ENCODE measurements around the gene ICAM1. TPM values are rescaled to one million over a fixed set of nuclear protein-coding genes. Genes with fewer than 3 reads are reported as not detected.
A peak's percentile ranks its signal among the peaks of the same experiment; 100 is the strongest.

Gene ICAM1
- total RNA-seq, 1 donor from 2014 or later, result 21.3 TPM

- DNase-seq (ENCODE audit: low read depth), result no peak
These were observed 22.1 kb downstream of the ICAM1 start for GRCh38 chr19:10292789-10293636.

- no peak for DNase-seq (ENCODE audit: low read depth)
These were observed 22.9 kb downstream of the ICAM1 start for GRCh38 chr19:10293637-10294367.

DNA sequence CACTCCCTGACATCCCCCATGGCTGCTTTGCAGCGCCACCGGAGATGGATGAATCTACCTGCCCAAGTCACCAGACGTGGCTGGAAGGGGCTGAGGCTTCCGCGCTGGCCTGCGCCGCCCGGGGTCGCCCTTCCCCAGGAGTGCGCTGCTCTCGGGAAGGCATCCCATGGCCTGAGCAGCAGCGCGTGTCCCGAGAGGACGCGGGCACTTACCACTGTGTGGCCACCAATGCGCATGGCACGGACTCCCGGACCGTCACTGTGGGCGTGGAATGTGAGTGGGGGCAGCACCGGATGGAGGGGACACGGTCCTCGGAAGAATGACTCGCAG is 23.4 kb downstream of the ICAM1 start:
- DNase-seq (ENCODE audit: low read depth), result no peak

DNA sequence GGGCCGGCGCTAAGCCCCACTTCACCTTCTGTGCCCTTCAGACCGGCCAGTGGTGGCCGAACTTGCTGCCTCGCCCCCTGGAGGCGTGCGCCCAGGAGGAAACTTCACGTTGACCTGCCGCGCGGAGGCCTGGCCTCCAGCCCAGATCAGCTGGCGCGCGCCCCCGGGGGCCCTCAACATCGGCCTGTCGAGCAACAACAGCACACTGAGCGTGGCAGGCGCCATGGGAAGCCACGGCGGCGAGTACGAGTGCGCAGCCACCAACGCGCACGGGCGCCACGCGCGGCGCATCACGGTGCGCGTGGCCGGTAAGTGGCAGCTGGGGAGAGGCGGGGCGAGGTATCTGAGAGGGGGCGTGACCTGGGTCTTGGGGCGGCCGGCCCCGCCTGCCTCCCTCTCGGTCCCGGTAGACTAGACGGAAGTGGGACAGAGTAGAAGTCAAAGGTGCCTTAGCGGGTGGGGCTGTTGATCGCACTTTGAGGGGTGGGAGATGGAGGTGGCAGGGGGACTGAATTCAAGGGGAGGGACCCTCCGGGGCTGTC is 24.5 kb downstream of the ICAM1 start:
- DNase-seq (ENCODE audit: low read depth), result no peak

DNA sequence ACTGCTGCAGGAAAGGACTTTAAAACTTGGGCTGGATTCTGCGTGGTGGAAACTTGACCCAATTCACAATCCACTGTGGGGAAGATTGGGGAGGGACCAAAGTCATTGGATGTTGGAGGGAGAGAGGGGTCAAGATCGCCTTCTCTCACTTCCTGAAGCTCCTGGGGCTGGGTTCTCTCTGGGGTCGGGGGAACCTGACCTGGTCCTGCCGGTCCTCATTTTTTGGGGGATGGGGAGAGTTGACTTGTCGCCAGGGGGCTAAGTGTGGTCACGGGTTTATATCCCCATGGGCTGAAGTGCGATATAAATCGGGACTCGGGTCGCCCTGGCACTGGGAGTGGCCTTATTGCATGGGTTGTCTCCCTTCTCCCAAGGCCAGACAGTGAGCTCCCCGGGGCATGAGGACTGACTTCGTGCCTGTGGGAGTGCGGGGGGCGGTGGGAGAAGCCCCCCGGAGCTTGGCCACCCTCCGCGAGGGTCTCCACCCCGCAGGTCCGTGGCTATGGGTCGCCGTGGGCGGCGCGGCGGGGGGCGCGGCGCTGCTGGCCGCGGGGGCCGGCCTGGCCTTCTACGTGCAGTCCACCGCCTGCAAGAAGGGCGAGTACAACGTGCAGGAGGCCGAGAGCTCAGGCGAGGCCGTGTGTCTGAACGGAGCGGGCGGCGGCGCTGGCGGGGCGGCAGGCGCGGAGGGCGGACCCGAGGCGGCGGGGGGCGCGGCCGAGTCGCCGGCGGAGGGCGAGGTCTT is 25.1 kb downstream of the ICAM1 start:
- DNase-seq (ENCODE audit: low read depth), result no peak

DNA sequence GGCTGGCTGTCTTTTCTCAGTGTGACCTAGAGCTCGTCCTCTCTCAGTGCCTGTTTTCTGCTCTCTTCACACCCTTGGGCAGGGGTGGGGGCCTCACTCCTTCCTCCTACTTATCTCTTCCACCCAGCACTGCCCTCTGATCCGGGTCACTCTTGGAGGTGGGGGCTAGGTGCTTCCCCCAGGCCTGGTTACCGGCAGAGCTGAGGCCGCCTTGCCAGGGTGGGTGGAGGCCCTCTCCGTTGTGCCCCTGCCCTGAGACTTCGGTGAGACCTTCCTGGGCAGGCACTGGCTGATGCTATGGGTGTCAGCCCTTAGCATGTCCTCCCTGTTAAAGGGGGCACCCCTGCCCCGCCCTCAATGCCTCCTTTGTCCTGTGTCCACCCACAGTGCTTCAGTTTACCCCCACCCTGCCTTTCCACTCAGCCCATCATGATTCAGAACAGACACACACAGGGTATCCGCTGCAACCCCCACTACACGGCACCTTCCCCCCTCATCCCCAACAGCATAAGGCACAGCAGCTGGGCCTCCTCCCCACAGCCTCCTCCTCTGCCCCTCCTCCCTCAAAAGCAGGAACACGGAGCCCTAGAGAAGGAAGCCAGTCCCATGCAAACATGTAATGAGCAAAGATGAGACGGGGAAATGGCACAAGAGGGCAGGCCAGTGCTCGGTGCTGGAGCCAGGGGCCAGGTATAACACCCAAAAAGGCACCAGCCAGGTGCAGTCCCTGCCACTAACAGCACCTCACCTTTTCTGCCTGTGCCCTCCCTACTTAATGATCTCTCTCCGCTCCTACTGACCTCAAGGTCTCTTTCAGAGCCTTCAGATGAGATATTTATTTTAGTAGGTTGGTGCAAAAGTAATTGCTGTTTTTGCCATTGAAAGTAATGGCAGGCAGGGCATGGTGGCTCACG is 28.9 kb downstream of the ICAM1 start:
- DNase-seq (ENCODE audit: low read depth), result no peak

- peak; percentile 79 for DNase-seq (ENCODE audit: low read depth)
These were observed 34.4 kb downstream of the ICAM1 start for GRCh38 chr19:10305139-10305806.

DNA sequence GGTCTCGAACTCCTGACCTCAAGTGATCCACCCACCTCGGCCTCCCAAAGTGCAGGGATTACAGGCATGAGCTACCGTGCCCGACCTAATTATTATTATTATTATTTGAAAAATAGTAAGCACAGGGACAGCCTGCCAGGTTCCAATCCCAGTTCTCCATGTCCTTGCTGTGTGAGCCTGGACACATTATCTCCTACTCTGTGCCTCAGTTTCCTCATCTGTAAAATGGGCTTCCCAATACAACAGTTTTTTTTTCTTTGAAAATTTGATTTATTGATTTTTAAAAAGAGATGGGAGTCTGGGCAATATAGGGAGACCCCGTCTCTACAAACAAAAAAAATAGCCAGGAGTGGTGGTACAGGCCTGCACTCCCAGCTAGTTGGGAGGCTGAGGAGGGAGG is 35.4 kb downstream of the ICAM1 start:
- DNase-seq (ENCODE audit: low read depth), result no peak

GRCh38 chr19:10309423-10309822 is 38.5 kb downstream of the ICAM1 start, which contains the start of gene ZGLP1:
Gene ZGLP1 (minus strand): TSS chr19:10309815.
- DNase-seq (ENCODE audit: low read depth), result no peak

DNA sequence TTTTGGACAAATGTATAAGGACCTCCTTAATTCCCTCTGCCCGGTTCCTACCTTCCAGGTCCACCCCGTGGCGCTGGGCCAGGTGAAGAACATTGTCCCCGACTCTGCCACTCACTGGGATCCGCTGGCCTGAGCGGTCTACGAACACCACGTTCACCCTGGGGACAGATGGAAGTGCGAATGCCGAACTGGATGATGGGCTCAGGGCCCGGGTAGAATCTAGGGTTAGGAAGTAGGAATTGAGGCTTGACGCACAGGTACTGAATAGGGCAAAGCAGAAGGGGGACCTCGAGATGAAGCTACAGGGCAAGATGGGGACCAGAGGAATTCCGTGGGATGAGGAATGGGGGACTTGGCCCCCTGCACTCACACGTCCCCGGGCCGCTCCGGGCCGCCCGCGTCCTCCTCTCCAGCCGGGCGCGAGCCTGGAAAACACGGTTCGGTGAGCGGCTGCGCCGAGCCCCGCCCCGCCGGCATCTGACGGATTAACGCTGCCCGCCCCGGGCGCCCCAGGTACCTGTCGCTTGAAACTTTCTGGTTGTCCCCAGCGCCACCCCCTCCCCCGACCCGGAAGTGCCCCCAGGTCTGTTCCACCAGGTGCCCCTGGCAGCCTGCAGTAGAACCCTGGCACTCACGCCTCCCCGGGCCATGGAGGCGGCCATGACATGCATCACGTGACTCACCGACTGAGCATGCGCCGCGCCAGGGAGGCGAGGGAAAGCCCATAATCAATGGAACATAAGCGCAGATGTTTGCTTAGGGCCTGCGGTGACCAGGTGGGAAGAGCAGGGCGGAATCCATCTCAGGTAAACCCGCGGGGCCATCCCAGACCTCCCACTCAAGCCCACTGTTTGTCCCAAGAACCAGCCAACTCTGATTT is 44.7 kb downstream of the ICAM1 start, which contains the start of gene FDX2:
TSS of gene FDX2 (minus strand) at position 681 of the 880 bp plus-strand sequence. CDS start at position 662, 19 bp downstream.
- DNase-seq (ENCODE audit: low read depth), result peak; percentile 87

GRCh38 chr19:10316229-10317044 is 45.5 kb downstream of the ICAM1 start:
- DNase-seq (ENCODE audit: low read depth), result no peak

- no peak for DNase-seq (ENCODE audit: low read depth)
These were observed 46.3 kb downstream of the ICAM1 start for GRCh38 chr19:10317045-10317856.

DNA sequence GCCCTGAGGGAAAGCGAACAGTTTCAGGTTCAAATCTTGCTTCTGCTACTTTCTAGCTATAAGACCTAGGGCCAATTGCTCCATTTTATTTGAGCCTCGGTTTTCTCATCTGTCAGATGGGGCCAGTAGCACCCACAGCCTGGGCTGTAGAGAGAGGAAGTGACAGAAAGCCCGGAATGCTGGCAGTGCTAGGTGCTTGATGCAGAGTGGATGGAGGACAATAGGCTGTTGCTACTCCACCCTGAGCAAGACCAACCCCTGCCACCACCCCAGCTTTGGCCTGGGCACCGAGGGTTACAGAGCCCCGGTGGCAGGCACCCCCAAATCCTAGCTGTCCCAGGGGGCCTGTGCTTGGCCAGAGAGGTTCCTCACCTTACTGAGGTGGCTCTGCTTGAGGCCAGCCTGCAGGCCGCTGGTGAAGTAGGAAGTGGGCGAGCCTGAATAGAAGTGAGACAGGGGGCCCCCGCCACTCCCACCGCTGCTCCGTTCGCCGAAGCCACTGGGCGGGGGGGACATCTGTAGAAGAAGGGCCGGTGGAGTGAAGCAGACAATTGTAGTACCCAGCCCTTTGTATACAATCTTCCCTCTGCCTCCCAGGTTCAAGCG is 47.0 kb downstream of the ICAM1 start:
- DNase-seq (ENCODE audit: low read depth), result no peak

- no peak for DNase-seq (ENCODE audit: low read depth)
These were observed 48.1 kb downstream of the ICAM1 start for GRCh38 chr19:10318807-10319682.

DNA sequence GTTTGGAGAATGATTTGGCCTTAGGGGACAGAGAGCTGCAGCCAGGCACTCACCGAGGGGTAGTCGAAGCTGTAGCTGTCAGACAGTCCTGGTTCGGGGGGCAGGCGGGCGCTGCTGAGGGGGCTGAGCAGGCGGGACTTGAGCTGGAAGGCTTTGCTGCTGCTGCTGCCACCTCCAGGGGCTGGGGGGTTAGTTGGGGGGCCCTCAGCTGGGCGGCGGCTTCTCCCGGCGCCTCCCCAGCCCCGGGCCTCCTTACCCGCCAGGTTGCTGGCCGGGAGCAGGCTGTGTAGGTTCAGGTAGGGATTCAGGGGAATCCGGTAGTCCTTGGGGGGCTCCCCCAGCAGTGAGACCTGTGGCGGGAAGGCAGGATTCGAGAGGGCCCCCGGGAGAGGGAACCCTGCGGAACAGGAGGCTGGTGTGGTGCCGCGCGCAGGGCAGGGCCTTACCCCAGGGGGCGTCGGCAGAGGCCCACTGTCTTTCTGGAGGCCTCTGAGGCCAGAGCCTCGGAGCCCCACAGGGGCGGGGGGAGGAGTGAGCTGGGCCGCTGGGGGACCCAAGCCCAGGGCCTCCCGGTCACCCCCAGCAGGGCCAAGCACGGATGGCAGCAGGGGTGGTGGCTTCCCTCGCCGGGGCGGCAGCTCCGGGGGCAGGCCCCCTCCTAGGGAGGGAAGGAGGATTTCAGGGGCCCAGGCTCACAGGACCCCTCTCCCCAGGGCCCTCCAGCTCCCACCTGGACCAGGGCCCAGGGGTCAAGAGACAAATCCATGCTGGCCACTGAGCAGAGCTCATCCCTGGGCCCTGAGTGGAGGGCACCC is 49.9 kb downstream of the ICAM1 start:
- no peak for DNase-seq (ENCODE audit: low read depth)
